G401 (cell line): ENCODE measurements around the gene CYP21A2. TPM values are rescaled to one million over a fixed set of nuclear protein-coding genes. Genes with fewer than 3 reads are reported as not detected.
"Not testable (repeated sequence)": the region's sequence is repeated elsewhere in the genome, so short reads cannot be mapped to it uniquely, and the experiment has no call there.

ENCODE experiments used
- DNase-seq: peaks from one replicate; pipeline ENCODE4 v3.0.0-alpha.2; 2015; ENCODE audit warnings: low spot score
- in situ Hi-C: cut with HindIII; loops from 2 replicates; pipeline ENCODE4 v1.10.0; 2016; ENCODE audit warnings: low sequenced_read_pairs, mixed read lengths
- total RNA-seq: library from RNA; depleted of rRNA; stranded (reverse); fragments of >200 nt; shearing (Covaris generic); gene quantifications from 2 replicates; pipeline ENCODE4 v1.2.3, GENCODE V29; 2014; rRNA removed

CYP21A2 gene
- not detected in 2 replicates for total RNA-seq

DNA sequence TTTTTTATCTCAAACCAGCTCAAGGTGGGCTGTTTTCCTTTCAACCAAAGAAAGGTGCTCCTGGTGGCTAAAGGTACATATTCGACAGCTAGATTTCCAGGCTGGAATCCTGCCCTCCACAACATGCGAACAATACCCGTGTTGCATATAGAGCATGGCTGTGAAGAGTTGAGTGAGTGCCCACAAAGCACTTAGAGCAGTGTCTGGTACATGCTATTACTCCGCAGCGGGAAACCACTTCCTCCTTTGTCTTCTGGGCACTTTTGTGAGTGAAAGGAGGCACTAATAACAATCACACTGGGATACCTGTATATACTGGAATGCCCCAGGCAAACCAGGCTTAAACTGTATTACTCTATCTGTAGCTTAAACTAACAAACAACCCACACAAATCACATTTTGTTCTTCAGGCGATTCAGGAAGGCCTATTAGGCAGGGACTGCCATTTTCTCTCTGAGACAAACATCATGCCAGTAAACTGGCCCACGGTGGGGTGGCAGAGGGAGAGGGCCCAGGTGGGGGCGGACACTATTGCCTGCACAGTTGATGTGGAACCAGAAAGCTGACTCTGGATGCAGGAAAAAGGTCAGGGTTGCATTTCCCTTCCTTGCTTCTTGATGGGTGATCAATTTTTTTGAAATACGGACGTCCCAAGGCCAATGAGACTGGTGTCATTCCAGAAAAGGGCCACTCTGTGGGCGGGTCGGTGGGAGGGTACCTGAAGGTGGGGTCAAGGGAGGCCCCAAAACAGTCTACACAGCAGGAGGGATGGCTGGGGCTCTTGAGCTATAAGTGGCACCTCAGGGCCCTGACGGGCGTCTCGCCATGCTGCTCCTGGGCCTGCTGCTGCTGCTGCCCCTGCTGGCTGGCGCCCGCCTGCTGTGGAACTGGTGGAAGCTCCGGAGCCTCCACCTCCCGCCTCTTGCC lies at the start of gene CYP21A2:
Gene CYP21A2, plus strand, starts transcription at position 818 of the 927 bp plus-strand sequence. Its CDS starts 8 bp downstream, at position 826.
- DNase-seq, in situ Hi-C loops: not testable (repeated sequence)

DNA sequence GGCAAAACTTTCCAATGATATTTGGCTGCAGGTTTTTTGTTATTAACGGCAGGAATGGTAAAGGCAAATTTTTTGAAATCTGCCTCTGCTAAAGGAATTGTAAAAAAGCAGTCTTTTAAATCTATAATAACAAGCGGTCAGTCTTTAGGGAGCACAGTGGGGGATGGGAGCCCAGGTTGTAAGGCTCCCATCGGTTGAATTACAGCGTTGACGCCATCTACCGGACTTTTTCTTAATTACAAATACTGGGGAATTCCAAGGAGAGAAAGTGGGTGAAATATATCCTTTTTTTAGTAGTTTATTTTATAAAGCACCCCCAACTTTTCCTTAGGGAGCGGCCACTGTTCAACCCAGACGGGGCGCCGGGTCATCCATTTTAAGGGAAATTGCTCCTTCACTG lies 48.9 kb upstream of the CYP21A2 start:
- in situ Hi-C loops, DNase-seq: not testable (repeated sequence)

DNA sequence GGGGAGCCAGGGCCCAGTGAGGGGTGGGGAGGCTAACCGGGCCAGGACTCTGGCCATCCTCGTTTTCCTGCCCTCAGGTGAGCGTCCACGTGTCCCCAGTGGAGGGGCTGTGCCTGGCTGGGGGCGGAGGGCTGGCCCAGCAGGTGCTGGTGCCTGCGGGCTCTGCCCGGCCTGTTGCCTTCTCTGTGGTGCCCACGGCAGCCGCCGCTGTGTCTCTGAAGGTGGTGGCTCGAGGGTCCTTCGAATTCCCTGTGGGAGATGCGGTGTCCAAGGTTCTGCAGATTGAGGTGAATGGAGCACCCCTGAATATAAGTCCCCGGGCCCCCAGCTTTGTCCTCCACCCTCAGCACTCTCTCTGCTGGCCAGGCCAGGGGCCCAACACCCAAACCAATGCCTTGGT lies 43.8 kb upstream of the CYP21A2 start:
- DNase-seq, in situ Hi-C loops: not testable (repeated sequence)

DNA sequence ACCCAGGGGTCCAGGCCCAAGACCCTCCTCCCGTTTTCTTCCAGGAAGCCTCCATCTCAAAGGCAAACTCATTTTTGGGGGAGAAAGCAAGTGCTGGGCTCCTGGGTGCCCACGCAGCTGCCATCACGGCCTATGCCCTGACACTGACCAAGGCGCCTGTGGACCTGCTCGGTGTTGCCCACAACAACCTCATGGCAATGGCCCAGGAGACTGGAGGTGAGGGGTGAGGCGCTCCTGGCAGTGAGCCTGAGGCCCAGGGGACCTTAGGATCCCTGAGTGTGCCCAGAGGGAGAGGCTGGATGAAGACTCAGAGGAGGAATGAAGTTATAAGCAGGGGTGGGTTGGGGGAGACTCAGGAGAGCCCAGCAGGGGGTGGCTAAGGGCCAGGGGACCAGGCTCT lies 41.8 kb upstream of the CYP21A2 start:
- DNase-seq, in situ Hi-C loops: not testable (repeated sequence)

DNA sequence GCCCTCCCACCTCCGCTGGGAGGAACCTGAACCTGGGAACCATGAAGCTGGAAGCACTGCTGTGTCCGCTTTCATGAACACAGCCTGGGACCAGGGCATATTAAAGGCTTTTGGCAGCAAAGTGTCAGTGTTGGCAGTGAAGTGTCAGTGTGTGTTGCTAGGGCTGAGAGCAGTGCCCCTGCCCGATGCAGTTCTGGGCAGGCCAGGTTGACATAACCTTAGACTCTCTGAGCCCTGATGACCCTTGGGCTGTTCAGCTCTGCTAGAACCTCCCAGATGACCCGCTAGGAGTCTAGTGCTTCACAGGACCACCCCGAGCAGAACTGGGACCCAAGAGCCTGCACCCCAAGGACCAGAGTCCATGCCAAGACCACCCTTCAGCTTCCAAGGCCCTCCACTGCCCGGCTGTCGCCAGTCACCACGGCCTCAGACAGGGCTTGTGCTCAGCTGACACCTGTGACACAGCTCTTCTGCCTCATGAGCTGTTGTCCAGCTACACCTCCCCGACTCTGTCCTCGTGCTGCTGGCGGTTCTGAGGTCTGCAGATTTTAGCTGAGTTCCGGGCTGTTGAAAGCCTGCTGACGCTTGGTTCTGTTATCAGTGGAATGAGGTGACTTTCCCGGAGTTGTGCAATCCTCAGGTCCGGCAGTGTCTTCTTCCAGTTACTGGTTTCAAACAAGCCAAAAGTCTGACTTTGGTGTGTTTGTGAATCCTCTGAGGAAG lies 35.5 kb upstream of the CYP21A2 start:
- DNase-seq, in situ Hi-C loops: not testable (repeated sequence)

DNA sequence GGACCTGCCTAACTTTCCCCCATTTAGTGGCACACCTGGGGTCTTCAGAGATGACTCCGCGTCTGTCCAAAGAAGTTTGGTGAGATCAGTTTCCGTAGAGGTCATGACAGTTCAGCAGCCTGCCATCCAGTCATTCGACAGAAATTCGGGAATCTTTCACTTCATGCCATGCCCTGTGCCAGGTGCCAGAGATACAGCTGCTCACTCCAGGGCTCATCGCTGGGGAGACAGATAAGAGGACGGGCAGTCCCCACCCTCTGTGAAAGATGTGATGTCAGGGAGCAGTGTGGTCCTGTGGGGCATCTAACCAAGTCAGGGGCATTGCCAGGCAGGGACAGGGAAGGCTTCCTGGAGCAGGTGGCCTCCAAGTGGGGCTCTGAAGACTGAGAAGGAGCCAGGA lies 34.9 kb upstream of the CYP21A2 start:
- in situ Hi-C loops, DNase-seq: not testable (repeated sequence)

DNA sequence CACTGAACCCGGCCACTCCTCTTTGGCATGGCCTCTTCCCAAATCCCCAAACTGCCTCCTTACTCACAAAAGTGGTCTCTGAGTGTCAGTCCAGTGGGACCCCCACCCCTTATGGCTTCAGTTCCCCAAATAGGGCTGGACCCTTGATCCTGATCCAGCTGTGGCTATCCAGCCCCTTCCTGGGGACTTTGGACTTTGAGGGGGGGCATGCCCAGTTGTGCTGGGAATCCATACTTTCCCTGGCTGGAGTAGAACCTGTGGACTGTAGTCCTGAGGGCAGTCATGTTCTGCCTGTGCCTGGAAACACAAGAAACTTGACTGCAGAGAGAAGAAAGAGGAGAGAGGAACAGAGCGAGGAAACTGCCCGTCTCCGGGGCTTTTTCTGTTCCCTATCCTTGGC lies 33.8 kb upstream of the CYP21A2 start:
- DNase-seq: not testable (repeated sequence)

DNA sequence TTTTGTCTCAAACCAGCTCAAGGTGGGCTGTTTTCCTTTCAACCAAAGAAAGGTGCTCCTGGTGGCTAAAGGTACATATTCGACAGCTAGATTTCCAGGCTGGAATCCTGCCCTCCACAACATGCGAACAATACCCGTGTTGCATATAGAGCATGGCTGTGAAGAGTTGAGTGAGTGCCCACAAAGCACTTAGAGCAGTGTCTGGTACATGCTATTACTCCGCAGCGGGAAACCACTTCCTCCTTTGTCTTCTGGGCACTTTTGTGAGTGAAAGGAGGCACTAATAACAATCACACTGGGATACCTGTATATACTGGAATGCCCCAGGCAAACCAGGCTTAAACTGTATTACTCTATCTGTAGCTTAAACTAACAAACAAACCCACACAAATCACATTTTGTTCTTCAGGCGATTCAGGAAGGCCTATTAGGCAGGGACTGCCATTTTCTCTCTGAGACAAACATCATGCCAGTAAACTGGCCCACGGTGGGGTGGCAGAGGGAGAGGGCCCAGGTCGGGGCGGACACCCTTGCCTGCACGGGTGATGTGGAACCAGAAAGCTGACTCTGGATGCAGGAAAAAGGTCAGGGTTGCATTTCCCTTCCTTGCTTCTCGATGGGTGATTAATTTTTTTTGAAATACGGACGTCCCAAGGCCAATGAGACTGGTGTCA lies 33.2 kb upstream of the CYP21A2 start:
- DNase-seq, in situ Hi-C loops: not testable (repeated sequence)

More for the DNA sequence above, 33.8 kb upstream of the CYP21A2 start:
- in situ Hi-C loops: not testable (repeated sequence)

DNA sequence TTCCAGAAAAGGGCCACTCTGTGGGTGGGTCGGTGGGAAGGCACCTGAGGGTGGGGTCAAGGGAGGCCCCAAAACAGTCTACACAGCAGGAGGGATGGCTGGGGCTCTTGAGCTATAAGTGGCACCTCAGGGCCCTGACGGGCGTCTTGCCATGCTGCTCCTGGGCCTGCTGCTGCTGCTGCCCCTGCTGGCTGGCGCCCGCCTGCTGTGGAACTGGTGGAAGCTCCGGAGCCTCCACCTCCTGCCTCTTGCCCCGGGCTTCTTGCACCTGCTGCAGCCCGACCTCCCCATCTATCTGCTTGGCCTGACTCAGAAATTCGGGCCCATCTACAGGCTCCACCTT lies 32.7 kb upstream of the CYP21A2 start:
- in situ Hi-C loops, DNase-seq: not testable (repeated sequence)

DNA sequence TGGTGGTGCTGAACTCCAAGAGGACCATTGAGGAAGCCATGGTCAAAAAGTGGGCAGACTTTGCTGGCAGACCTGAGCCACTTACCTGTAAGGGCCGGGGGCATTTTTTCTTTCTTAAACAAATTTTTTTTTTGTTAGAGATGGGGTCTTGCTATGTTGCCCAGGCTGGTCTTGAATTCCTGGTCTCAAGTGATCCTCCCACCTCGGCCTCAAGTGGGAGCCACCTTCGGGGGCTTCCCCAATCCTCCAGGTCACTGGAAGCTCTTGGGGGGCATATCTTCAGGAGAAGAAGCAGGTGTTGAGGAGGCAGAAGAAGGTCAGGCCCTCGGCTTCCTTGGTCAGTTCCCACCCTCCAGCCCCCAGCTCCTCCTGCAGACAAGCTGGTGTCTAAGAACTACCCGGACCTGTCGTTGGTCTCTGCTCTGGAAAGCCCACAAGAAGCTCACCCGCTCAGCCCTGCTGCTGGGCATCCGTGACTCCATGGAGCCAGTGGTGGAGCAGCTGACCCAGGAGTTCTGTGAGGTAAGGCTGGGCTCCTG lies 32.2 kb upstream of the CYP21A2 start:
- in situ Hi-C loops, DNase-seq: not testable (repeated sequence)

DNA sequence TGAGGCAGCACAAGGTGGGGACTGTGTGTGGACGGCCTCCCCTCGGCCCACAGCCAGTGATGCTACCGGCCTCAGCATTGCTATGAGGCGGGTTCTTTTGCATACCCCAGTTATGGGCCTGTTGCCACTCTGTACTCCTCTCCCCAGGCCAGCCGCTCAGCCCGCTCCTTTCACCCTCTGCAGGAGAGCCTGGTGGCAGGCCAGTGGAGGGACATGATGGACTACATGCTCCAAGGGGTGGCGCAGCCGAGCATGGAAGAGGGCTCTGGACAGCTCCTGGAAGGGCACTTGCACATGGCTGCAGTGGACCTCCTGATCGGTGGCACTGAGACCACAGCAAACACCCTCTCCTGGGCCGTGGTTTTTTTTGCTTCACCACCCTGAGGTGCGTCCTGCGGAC lies 31.1 kb upstream of the CYP21A2 start:
- DNase-seq, in situ Hi-C loops: not testable (repeated sequence)

DNA sequence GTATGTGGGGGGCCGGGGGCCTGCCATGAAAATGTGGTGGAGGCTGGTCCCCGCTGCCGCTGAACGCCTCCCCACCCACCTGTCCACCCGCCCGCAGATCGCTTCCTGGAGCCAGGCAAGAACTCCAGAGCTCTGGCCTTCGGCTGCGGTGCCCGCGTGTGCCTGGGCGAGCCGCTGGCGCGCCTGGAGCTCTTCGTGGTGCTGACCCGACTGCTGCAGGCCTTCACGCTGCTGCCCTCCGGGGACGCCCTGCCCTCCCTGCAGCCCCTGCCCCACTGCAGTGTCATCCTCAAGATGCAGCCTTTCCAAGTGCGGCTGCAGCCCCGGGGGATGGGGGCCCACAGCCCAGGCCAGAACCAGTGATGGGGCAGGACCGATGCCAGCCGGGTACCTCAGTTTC lies 30.2 kb upstream of the CYP21A2 start:
- in situ Hi-C loops, DNase-seq: not testable (repeated sequence)

DNA sequence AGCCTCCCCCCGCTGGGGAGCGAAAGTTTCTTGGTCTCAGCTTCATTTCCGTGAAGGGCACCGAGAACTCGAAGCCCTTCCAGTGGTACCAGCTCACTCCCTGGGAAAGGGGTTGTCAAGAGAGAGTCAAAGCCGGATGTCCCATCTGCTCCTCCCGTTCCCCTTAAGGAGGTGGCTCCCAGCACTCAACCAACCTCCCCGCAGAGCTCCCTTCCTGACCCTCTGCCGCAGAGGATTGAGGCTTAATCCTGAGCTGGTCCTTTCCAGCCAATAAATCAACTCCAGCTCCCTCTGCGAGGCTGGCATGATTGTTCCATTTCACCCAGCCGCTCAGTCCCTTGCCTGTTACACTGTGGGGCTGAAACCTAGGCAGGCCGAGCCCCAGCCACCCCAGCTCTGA lies 29.6 kb upstream of the CYP21A2 start:
- in situ Hi-C loops, DNase-seq: not testable (repeated sequence)

DNA sequence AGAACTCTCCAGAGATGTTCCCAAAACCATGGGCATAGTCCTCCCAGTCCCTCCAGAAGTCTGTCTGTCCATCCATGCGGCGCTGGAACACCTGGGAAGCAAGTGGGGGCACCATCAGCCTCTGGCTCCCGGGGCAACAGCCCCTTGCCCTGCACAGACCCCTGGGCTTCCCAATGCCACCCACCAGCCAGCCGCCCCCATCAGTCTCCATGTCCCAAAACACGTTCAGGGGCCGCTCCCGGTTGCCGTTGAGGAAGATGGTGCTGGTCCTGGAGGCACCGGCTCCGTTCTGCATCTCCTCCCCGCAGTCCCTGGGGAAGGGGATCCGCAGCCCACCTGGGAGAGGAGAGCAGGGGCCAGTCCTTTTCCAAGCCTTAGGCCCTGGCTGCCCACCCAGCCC lies 28.7 kb upstream of the CYP21A2 start:
- in situ Hi-C loops, DNase-seq: not testable (repeated sequence)

DNA sequence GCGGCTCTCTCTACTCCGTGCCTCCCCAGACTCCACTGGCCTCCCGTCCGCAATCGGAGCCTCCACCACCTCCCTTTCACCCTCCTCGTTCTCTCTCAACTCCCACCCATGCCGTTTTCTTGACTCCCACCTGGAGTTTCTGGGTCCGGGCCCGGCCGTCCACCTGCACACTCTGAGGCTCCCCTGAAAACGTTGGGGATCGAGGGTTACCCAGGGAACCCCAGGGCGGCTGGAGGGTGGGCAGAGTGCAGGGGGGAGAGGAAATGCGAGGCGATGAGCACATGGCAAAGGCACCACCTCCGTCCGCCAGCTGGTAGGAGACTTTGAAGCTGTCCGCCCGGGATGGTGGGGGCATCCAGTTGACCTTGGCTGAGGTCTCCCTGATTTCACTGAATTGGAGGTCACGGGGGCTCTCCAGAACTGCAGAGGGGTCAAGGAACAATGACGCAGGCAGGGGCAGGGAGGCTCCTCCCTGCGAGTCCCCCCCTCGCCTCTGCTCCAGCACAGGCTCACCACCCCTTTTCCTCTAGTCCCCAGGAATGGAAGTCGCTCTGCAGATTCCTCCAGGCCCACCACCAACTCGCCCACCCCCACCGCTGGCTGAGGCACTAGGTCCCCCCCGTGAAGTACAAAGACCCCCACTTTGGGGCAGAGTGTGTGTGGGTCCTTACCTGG lies 27.2 kb upstream of the CYP21A2 start:
- in situ Hi-C loops, DNase-seq: not testable (repeated sequence)

DNA sequence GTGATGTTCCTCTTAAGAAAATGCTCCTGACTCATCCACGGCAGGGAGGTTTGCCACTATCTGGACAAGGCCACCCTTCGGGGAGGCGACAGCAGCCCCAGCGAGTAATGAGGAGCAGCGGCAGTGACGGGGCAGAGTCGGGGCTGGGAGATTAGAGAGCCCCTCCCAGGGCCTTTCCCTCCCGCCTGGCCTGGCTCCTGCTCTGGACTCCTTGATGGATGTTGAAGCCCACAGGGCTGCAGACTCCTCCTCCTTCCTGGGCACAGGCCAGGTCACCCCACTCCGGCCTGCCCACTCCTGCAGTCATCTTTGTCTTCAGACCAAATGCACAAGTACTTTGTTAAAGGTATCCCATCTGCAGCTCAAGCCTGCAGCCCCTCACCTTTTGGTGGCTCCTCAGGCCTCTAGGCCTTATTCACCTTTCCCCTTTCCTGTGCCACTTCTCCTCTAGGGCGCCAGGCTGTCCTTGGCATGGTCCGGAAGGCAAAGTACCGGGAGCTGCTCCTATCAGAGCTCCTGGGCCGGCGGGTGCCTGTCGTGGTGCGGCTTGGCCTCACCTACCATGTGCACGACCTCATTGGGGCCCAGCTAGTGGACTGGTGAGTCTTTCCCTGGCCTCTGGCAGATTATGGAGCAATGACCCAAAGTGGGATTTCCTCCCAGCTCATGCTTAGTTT lies 25.1 kb upstream of the CYP21A2 start:
- in situ Hi-C loops, DNase-seq: not testable (repeated sequence)

DNA sequence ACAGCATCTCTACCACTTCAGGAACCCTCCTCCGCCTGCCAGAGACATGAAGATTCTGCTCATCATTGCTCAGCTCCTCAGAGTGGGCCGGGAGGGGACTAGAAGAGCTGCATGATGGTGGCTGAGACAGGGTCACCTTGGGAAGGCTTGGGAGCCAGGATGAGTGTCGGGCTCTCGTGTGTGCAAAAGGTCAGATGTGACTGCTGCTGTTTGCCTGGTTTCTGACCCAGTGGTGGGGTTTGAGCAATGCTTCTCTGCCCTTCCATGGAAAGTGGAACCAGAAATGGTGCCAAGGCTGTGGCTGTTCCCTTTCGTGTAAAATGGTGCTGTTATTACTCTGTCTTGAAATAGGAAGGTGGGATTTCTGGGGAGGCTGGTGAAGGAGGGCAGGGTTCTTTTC lies 24.5 kb upstream of the CYP21A2 start:
- in situ Hi-C loops, DNase-seq: not testable (repeated sequence)

DNA sequence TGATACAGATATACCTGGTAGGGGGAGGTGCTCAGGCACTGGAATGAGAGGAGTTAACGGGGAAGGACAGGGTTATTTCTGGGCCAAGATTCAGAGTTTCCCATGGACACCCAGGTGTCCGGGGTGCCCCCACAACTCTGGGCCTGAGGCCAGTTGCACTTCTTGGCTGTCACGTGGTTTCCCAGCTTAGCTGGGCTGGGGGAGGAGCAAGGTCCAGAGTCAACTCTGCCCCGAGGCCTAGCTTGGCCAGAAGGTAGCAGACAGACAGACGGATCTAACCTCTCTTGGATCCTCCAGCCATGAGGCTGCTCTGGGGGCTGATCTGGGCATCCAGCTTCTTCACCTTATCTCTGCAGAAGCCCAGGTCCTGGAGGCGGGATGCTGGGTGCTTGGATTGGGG lies 23.7 kb upstream of the CYP21A2 start, which contains the start of gene C4B:
Gene C4B, plus strand, starts transcription at position 249 of the 400 bp plus-strand sequence. Its CDS starts 51 bp downstream, at position 300.
- in situ Hi-C loops, DNase-seq: not testable (repeated sequence)
